PC-3 (cell line): Measurements from ENCODE around the gene KRT80. TPM values are rescaled to one million over a fixed set of nuclear protein-coding genes. Genes with fewer than 3 reads are reported as not detected.

Source experiments
- ATAC-seq: fragments of 200-7000 bp; cut with Tn5 transposase; 2 replicates; pipeline ENCODE4 v1.9.1; 2020; ENCODE audit warnings: mild to moderate bottlenecking, moderate library complexity
- BruUV-seq: library from RNA; stranded (reverse); fragments of 400-500 nt; replicated peaks from 2 replicates; lab custom pipeline; 2021; lab: Mats Ljungman, UMichigan
- CTCF ChIA-PET: fragments of 300-600 bp; sonication (Branson Sonifier 250); formaldehyde crosslinking; loops from one replicate; lab custom pipeline; 2022; ENCODE audit warnings: antibody characterized with exemption; lab: Charles Lee
- POLR2A ChIA-PET: fragments of 300-600 bp; sonication (Branson Sonifier 250); formaldehyde crosslinking; loops from one replicate; lab custom pipeline; 2022; ENCODE audit warnings: antibody characterized with exemption; ENCODE audit not compliant: unreplicated experiment; lab: Charles Lee
- DNase-seq: peaks from one replicate; pipeline ENCODE4 v3.0.0-alpha.2; 2015
- H2AFZ ChIP-seq: fragments of 300-600 bp; sonication (generic); 2 replicates; pipeline ENCODE4 v1.6.0; 2016; ENCODE audit warnings: antibody characterized with exemption, low read length
- H3F3A ChIP-seq: fragments of 300-600 bp; sonication (generic); one replicate; pipeline ENCODE4 v1.6.0; 2017; ENCODE audit warnings: antibody characterized with exemption, low read length, control low read depth, mild to moderate bottlenecking; ENCODE audit not compliant: unreplicated experiment
- H3K27ac ChIP-seq: fragments of 300-600 bp; sonication (generic); 2 replicates; pipeline ENCODE4 v1.5.1; 2016; ENCODE audit warnings: mild to moderate bottlenecking, low read length
- H3K27me3 ChIP-seq: fragments of 300-600 bp; sonication (generic); 2 replicates; pipeline ENCODE4 v1.6.1; 2016; ENCODE audit warnings: low read length, mixed read lengths
- H3K36me3 ChIP-seq: fragments of 300-600 bp; sonication (generic); 2 replicates; pipeline ENCODE4 v1.6.1; 2016; ENCODE audit warnings: low read depth, mixed run types, low read length, mixed read lengths
- H3K4me1 ChIP-seq: fragments of 300-600 bp; sonication (generic); 2 replicates; pipeline ENCODE4 v1.5.1; 2016; ENCODE audit warnings: low read length; ENCODE audit not compliant: insufficient read depth
- H3K4me2 ChIP-seq: fragments of 300-600 bp; sonication (generic); 2 replicates; pipeline ENCODE4 v1.6.0; 2016; ENCODE audit warnings: low read length
- H3K4me3 ChIP-seq: fragments of 300-600 bp; sonication (generic); 2 replicates; pipeline ENCODE4 v1.5.1; 2016; ENCODE audit warnings: mild to moderate bottlenecking, low read length, mixed read lengths
- H3K79me2 ChIP-seq: fragments of 300-600 bp; sonication (generic); 2 replicates; pipeline ENCODE4 v1.6.1; 2017; ENCODE audit warnings: low read length, mixed read lengths
- H3K9ac ChIP-seq: fragments of 300-600 bp; sonication (generic); 2 replicates; pipeline ENCODE4 v1.6.0; 2016; ENCODE audit warnings: mild to moderate bottlenecking, low read length
- H3K9me2 ChIP-seq: fragments of 300-600 bp; sonication (generic); replicated peaks from 2 replicates; pipeline ENCODE4 v1.6.1; 2016; ENCODE audit warnings: mixed run types, low read length, mixed read lengths
- H3K9me3 ChIP-seq: fragments of 300-600 bp; sonication (generic); 2 replicates; pipeline ENCODE4 v1.6.1; 2016; ENCODE audit warnings: low read length, mixed read lengths
- H4K20me1 ChIP-seq: fragments of 300-600 bp; sonication (generic); 2 replicates; pipeline ENCODE4 v1.6.1; 2016; ENCODE audit warnings: low read length, mixed read lengths
- CTCF ChIP-seq: fragments of 300-600 bp; sonication (generic); conservative IDR thresholded peaks from 2 replicates; pipeline ENCODE4 v1.5.1; 2017; ENCODE audit warnings: antibody characterized with exemption, low read depth, mild to moderate bottlenecking, low read length
- EZH2 ChIP-seq: fragments of 300-600 bp; sonication (generic); IDR thresholded peaks from one replicate; pipeline ENCODE4 v1.6.1; 2017; ENCODE audit warnings: antibody characterized with exemption, mild to moderate bottlenecking, low read length; ENCODE audit not compliant: unreplicated experiment
- EZH2phosphoT487 ChIP-seq: fragments of 300-600 bp; sonication (generic); IDR thresholded peaks from 2 replicates; pipeline ENCODE4 v1.6.1; 2018; ENCODE audit warnings: mild to moderate bottlenecking, antibody characterized with exemption, low read length, borderline replicate concordance
- intact Hi-C: fragments of 100-400 bp; cut with micrococcal nuclease; formaldehyde crosslinking; loops from 2 replicates; pipeline ENCODE4 v1.9.0; 2023
- total RNA-seq: library from RNA; depleted of rRNA; stranded (reverse); fragments of >200 nt; gene quantifications from 2 replicates; pipeline ENCODE4 v1.2.3, GENCODE V29; 2014

KRT80 gene
- total RNA-seq, 1 experiment from 2014 or later = 19.8 TPM

DNA sequence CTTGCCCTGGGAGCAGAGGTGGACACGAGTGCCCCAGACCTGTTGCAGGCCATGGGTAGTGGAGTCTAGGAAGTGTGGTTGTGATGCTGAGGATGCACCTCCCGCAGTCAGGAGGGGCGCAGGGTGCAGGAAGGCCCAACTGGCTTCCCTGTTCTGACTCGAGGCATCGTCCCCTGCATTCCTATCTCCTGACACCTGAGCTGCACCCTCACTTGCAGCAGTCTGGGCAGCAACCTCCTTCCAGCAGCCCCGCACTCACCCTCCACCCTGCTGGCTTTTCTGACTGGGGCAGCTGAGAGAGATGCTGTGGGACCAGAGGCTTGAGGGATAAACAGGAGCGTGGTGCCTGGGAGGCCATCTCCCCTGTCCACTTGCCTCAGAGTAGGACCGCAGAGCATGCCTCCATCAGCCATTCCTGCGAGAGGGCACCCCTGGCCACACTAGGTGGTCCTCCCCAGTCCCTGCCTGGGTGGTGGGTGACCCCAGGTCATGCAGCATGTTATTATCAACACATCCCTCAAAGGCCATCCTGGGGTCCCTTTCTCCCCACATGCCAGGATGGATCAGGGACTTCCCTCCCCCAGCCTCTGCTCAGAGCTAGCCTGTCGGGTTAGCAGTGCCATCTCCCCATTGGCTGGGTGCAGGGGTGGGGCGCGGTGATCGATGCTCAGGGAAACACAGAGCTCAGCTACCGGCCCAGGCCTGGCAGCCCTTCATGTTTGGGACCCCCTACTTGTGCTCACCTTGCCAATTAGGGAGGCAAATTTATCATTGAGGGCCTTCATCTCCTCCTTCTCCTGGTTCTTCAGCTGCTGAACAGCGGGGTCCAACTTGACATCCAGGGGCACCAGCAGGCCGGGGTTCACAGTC is 719 bp downstream of the KRT80 start:
- no peaks in the 10 kb centered on the region for H3F3A ChIP-seq
- peak overlapping the region; percentile 69 for H3K27ac ChIP-seq
- no peaks in the 10 kb centered on the region for H3K27me3 ChIP-seq
- ATAC-seq = peak; percentile 9
- TF ChIP-seq EZH2phosphoT487 (no peak), CTCF (no peak), EZH2 (no peak)
- no peak overlapping the region for H2AFZ ChIP-seq
- H3K4me1 ChIP-seq = peaks cover 92% of the 10 kb centered on the region
- H3K9me2 ChIP-seq = no peaks in the 10 kb centered on the region
- intact Hi-C loops = no loop called here
- peak overlapping the region; percentile 94 for H3K4me2 ChIP-seq
- BruUV-seq = TSS peak; percentile 60
- ChIA-PET CTCF (interaction anchor here (0.9 to 1.0 kb wide), 2 partner anchors 44 to 122 kb away, joined by 3 to 6 read pairs; no protein-coding TSS in a partner anchor), POLR2A (interaction anchor here (0.5 kb wide), 1 partner anchor 42 kb away, joined by 3 read pairs; no protein-coding TSS in a partner anchor)
- peak overlapping the region; percentile 78 for H3K4me3 ChIP-seq
- peaks cover 50% of the 10 kb centered on the region for H3K79me2 ChIP-seq
- H3K9me3 ChIP-seq = no peaks in the 10 kb centered on the region
- H3K36me3 ChIP-seq = peaks cover 5% of the 10 kb centered on the region; the same call in 1 of the 2 replicates
- no peaks in the 10 kb centered on the region for H4K20me1 ChIP-seq
- H3K9ac ChIP-seq = peak overlapping the region; percentile 68
- peak; percentile 51 for DNase-seq

- Histone ChIP-seq H3K4me3 (peak overlapping the region; percentile 78), H3K9me2 (no peaks in the 10 kb centered on the region), H3K79me2 (peaks cover 64% of the 10 kb centered on the region), H3K36me3 (peaks cover 12% of the 10 kb centered on the region; the same call in 1 of the 2 replicates), H3F3A (no peaks in the 10 kb centered on the region), H2AFZ (no peak overlapping the region), H3K27me3 (no peaks in the 10 kb centered on the region), H3K27ac (0 out of 2 replicates have a peak overlapping the region, but pooled peaks have one; percentile 23), H3K9ac (no peak overlapping the region), H3K4me2 (peak overlapping the region; percentile 94), H3K9me3 (no peaks in the 10 kb centered on the region), H4K20me1 (no peaks in the 10 kb centered on the region), H3K4me1 (peaks cover 98% of the 10 kb centered on the region)
- no peak for TF ChIP-seq EZH2phosphoT487
- TF ChIP-seq EZH2 = no peak
- TF ChIP-seq CTCF = no peak
- ChIA-PET POLR2A (interaction anchor here (0.5 to 0.6 kb wide), 4 partner anchors 37 to 692 kb away, joined by 3 to 19 read pairs (median 4); no protein-coding TSS in a partner anchor), CTCF (interaction anchor here (0.6 kb wide), 3 partner anchors 17 to 1051 kb away, joined by 3 read pairs; no protein-coding TSS in a partner anchor)
- BruUV-seq = no TSS peak
- DNase-seq = peak; percentile 54
- no peak for ATAC-seq
- intact Hi-C loops = no loop called here
These were observed 2.2 kb downstream of the KRT80 start for GRCh38 chr12:52189376-52190174.
